ENCODE results near the gene TRIM60. TPM values are rescaled to one million over a fixed set of nuclear protein-coding genes. Genes with fewer than 3 reads are reported as not detected.
"Not testable (repeated sequence)": the region's sequence is repeated elsewhere in the genome, so short reads cannot be mapped to it uniquely, and the experiment has no call there.

The TRIM60 gene
- not detected for total RNA-seq

- DNase-seq (ENCODE audit: low read depth in 2 of 3, low spot score in 2 of 3), result no peak
These were observed at the start of gene TRIM60 for GRCh38 chr4:165031436-165032211. Gene TRIM60, plus strand, starts transcription at chr4:165031999. Its CDS starts 8,074 bp downstream, at chr4:165040073.

GRCh38 chr4:164989471-164989870, 42.3 kb upstream of the TRIM60 start:
- DNase-seq (ENCODE audit: low read depth in 2 of 3, low spot score in 2 of 3), result no peak

GRCh38 chr4:164990786-164991185, 41.0 kb upstream of the TRIM60 start:
- DNase-seq (ENCODE audit: low read depth in 2 of 3, low spot score in 2 of 3), result not testable (repeated sequence)

GRCh38 chr4:164996123-164996522, 35.7 kb upstream of the TRIM60 start:
- not testable (repeated sequence) for DNase-seq (ENCODE audit: low read depth in 2 of 3, low spot score in 2 of 3)

GRCh38 chr4:164997324-164997723, 34.5 kb upstream of the TRIM60 start:
- no peak for DNase-seq (ENCODE audit: low read depth in 2 of 3, low spot score in 2 of 3)

- no peak for DNase-seq (ENCODE audit: low read depth in 2 of 3, low spot score in 2 of 3)
These were observed 33.9 kb upstream of the TRIM60 start for GRCh38 chr4:164997941-164998340.

- DNase-seq (ENCODE audit: low read depth in 2 of 3, low spot score in 2 of 3), result not testable (repeated sequence)
These were observed 33.2 kb upstream of the TRIM60 start for GRCh38 chr4:164998526-164999080.

- DNase-seq (ENCODE audit: low read depth in 2 of 3, low spot score in 2 of 3), result not testable (repeated sequence)
These were observed 29.8 kb upstream of the TRIM60 start for GRCh38 chr4:165001957-165002356.

GRCh38 chr4:165005352-165005925, 26.4 kb upstream of the TRIM60 start:
- no peak for DNase-seq (ENCODE audit: low read depth in 2 of 3, low spot score in 2 of 3)

- no peak for DNase-seq (ENCODE audit: low read depth in 2 of 3, low spot score in 2 of 3)
These were observed 25.3 kb upstream of the TRIM60 start for GRCh38 chr4:165006456-165006855.

- DNase-seq (ENCODE audit: low read depth in 2 of 3, low spot score in 2 of 3), result no peak
These were observed 24.9 kb upstream of the TRIM60 start for GRCh38 chr4:165006886-165007285.

GRCh38 chr4:165009493-165010227, 22.1 kb upstream of the TRIM60 start:
- DNase-seq (ENCODE audit: low read depth in 2 of 3, low spot score in 2 of 3), result no peak

- DNase-seq (ENCODE audit: low read depth in 2 of 3, low spot score in 2 of 3), result no peak
These were observed 21.3 kb upstream of the TRIM60 start for GRCh38 chr4:165010487-165010886.

- DNase-seq (ENCODE audit: low read depth in 2 of 3, low spot score in 2 of 3), result no peak
These were observed 20.8 kb upstream of the TRIM60 start for GRCh38 chr4:165010991-165011390.

- no peak for DNase-seq (ENCODE audit: low read depth in 2 of 3, low spot score in 2 of 3)
These were observed 20.4 kb upstream of the TRIM60 start for GRCh38 chr4:165011403-165011802.

GRCh38 chr4:165013691-165014090, 18.1 kb upstream of the TRIM60 start:
- no peak for DNase-seq (ENCODE audit: low read depth in 2 of 3, low spot score in 2 of 3)

GRCh38 chr4:165016971-165017370, 14.8 kb upstream of the TRIM60 start:
- DNase-seq (ENCODE audit: low read depth in 2 of 3, low spot score in 2 of 3), result no peak

GRCh38 chr4:165019995-165020394, 11.8 kb upstream of the TRIM60 start:
- not testable (repeated sequence) for DNase-seq (ENCODE audit: low read depth in 2 of 3, low spot score in 2 of 3)

GRCh38 chr4:165025782-165026181, 6.0 kb upstream of the TRIM60 start:
- DNase-seq (ENCODE audit: low read depth in 2 of 3, low spot score in 2 of 3), result not testable (repeated sequence)

GRCh38 chr4:165027762-165028402, 3.9 kb upstream of the TRIM60 start:
- no peak for DNase-seq (ENCODE audit: low read depth in 2 of 3, low spot score in 2 of 3)

GRCh38 chr4:165048170-165048569, 16.4 kb downstream of the TRIM60 start:
- no peak for DNase-seq (ENCODE audit: low read depth in 2 of 3, low spot score in 2 of 3)
